HFF-Myc (cell line): ENCODE results near the gene SIRPB1.
"Not testable (repeated sequence)": the region's sequence is repeated elsewhere in the genome, so short reads cannot be mapped to it uniquely, and the experiment has no call there.

Source experiments
- DNase-seq: peaks from one replicate; pipeline ENCODE4 v3.0.0-alpha.2; 2011; ENCODE audit warnings: low read depth; ENCODE audit errors: extremely low read depth
- H3K4me3 ChIP-seq: replicated peaks from 2 replicates; pipeline ENCODE4 v1.5.1; 2011; ENCODE audit warnings: low read depth, mild to moderate bottlenecking, control low read depth, low read length
- CTCF ChIP-seq: IDR thresholded peaks from 2 replicates; pipeline ENCODE4 v1.5.1; 2012; ENCODE audit warnings: mild to moderate bottlenecking, low read depth, low read length, control low read depth; ENCODE audit errors: missing control alignments

The SIRPB1 gene

GRCh38 chr20:1600736-1601135 lies 19.1 kb downstream of the SIRPB1 start:
- no peak for DNase-seq
- TF ChIP-seq CTCF: no peak

GRCh38 chr20:1595333-1595732 lies 24.5 kb downstream of the SIRPB1 start:
- no peak for DNase-seq
- no peak for TF ChIP-seq CTCF
- H3K4me3 ChIP-seq: no peak overlapping the region

More at GRCh38 chr20:1600736-1601135, 19.1 kb downstream of the SIRPB1 start:
- no peak overlapping the region for H3K4me3 ChIP-seq

GRCh38 chr20:1588533-1589460 lies 31.0 kb downstream of the SIRPB1 start:
- no peak for DNase-seq
- H3K4me3 ChIP-seq: no peak overlapping the region
- TF ChIP-seq CTCF: no peak

DNA sequence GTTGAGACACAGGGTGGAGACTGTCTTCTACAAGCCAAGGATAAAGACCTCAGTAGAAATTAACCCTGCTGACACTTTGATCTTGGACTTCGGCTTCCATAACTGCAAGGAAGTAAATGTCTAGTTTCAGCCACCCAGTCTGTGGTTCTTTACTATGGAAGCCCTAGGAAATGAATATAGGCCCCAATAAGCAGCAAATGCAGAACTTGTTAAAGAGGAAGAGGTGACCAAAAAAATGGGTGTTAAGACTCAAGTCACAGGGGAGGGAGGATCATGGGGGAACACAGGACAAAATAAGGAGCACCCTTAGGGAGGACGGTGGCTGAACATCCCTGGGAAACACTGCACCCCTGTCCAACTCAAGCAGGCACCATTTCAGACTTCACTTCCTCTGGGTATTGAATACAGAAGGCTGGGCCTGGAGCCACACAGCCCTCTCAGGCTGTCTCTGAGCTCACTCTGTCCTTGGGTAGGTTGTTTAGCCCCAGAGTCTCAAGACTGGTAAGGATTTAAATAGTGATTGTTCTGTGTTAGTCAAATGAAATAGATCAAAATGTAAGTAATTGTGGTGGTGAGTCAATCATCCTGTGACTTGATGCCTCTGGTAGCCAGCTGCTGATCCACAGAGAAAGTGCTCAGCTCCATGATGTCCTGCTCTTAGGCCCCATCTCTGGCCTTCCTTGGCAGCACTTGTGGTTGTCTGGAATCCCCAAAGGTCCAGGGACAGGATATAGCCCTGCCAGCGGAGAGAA lies 31.9 kb downstream of the SIRPB1 start:
- no peak for DNase-seq
- TF ChIP-seq CTCF: no peak
- H3K4me3 ChIP-seq: no peak overlapping the region

GRCh38 chr20:1579488-1579887 lies 40.3 kb downstream of the SIRPB1 start:
- DNase-seq: no peak
- no peak for TF ChIP-seq CTCF
- H3K4me3 ChIP-seq: no peak overlapping the region

- no peak overlapping the region for H3K4me3 ChIP-seq
- no peak for TF ChIP-seq CTCF
- DNase-seq: no peak
These were observed 41.9 kb downstream of the SIRPB1 start for GRCh38 chr20:1577906-1578305.

- DNase-seq, H3K4me3 ChIP-seq: not testable (repeated sequence)
These were observed 42.5 kb downstream of the SIRPB1 start for GRCh38 chr20:1577313-1577712.
